GM19351 (cell line): ENCODE measurements around the gene LAIR1.
"Not testable (repeated sequence)": the region's sequence is repeated elsewhere in the genome, so short reads cannot be mapped to it uniquely, and the experiment has no call there.

Source experiments
- ATAC-seq: cut with Tn5 transposase; IDR thresholded peaks from one replicate; pipeline ENCODE4 v1.9.1; 2021; ENCODE audit warnings: mild to moderate bottlenecking, moderate library complexity; ENCODE audit not compliant: unreplicated experiment

Gene LAIR1

GRCh38 chr19:54343868-54344267 lies 20.9 kb downstream of the LAIR1 start:
- no peak for ATAC-seq

GRCh38 chr19:54341295-54341694 lies 23.4 kb downstream of the LAIR1 start:
- no peak for ATAC-seq

GRCh38 chr19:54339646-54340358 lies 24.9 kb downstream of the LAIR1 start:
- no peak for ATAC-seq

GRCh38 chr19:54338521-54338920 lies 26.2 kb downstream of the LAIR1 start:
- ATAC-seq: no peak

- ATAC-seq: no peak
Observed at GRCh38 chr19:54337858-54338230, 26.9 kb downstream of the LAIR1 start.

- no peak for ATAC-seq
Observed at GRCh38 chr19:54336893-54337857, 27.6 kb downstream of the LAIR1 start.

GRCh38 chr19:54335979-54336892 lies 28.5 kb downstream of the LAIR1 start:
- ATAC-seq: no peak

- ATAC-seq: no peak
Observed at GRCh38 chr19:54335164-54335563, 29.6 kb downstream of the LAIR1 start.

- no peak for ATAC-seq
Observed at GRCh38 chr19:54333586-54334298, 31.0 kb downstream of the LAIR1 start.

- no peak for ATAC-seq
Observed at GRCh38 chr19:54332149-54332548, 32.6 kb downstream of the LAIR1 start.

GRCh38 chr19:54331626-54332025 lies 33.1 kb downstream of the LAIR1 start:
- no peak for ATAC-seq

GRCh38 chr19:54329476-54330165 lies 35.1 kb downstream of the LAIR1 start:
- no peak for ATAC-seq

GRCh38 chr19:54328781-54329180 lies 36.0 kb downstream of the LAIR1 start:
- not testable (repeated sequence) for ATAC-seq

GRCh38 chr19:54325631-54326030 lies 39.1 kb downstream of the LAIR1 start:
- ATAC-seq: no peak

GRCh38 chr19:54325194-54325621 lies 39.5 kb downstream of the LAIR1 start:
- ATAC-seq: no peak

GRCh38 chr19:54324071-54324470 lies 40.7 kb downstream of the LAIR1 start:
- ATAC-seq: no peak

- not testable (repeated sequence) for ATAC-seq
Observed at GRCh38 chr19:54322934-54323333, 41.8 kb downstream of the LAIR1 start.

- not testable (repeated sequence) for ATAC-seq
Observed at GRCh38 chr19:54322295-54322694, 42.4 kb downstream of the LAIR1 start.

- ATAC-seq: no peak
Observed at GRCh38 chr19:54319892-54320670, 44.6 kb downstream of the LAIR1 start.
